Measurements from ENCODE around the gene MPP2.
"Not testable (repeated sequence)": the region's sequence is repeated elsewhere in the genome, so short reads cannot be mapped to it uniquely, and the experiment has no call there.

MPP2 gene, protein sequence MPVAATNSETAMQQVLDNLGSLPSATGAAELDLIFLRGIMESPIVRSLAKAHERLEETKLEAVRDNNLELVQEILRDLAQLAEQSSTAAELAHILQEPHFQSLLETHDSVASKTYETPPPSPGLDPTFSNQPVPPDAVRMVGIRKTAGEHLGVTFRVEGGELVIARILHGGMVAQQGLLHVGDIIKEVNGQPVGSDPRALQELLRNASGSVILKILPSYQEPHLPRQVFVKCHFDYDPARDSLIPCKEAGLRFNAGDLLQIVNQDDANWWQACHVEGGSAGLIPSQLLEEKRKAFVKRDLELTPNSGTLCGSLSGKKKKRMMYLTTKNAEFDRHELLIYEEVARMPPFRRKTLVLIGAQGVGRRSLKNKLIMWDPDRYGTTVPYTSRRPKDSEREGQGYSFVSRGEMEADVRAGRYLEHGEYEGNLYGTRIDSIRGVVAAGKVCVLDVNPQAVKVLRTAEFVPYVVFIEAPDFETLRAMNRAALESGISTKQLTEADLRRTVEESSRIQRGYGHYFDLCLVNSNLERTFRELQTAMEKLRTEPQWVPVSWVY

DNA sequence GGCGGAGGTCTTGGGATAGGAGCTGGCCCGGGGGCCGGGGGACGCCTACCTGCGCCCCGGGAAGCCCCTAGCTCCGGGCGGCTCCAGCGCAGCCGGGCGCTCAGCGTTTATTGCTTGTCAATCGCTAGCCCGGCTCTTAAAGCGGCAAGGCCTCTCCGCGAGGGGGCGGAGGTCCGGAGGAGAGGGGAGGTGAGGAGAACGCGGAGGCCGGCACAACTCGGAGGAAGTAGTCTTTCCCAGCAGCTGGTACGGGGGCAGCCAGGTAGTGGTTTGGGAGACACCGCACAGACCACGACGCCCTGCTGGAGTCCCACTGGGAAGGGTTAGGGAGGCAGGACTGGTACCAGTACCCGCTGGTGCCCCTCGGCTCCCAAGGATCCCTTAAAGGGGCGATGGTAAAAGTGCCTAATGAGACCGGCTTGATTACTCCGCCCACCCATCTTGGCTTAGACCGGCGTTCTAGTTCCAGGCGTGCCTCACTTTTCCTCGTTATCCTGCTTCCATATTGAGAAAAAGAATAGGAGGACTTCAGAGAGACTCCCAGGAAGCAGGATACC is at the start of gene MPP2:
TSS of gene MPP2 (minus strand) at position 112 of the 557 bp plus-strand sequence. CDS start 3,076 bp downstream, outside the sequence.
- peak in 1 of 2 donors; percentile 17 for DNase-seq (ENCODE audit: low read depth in 2 of 2, low spot score in 1 of 2)

DNA sequence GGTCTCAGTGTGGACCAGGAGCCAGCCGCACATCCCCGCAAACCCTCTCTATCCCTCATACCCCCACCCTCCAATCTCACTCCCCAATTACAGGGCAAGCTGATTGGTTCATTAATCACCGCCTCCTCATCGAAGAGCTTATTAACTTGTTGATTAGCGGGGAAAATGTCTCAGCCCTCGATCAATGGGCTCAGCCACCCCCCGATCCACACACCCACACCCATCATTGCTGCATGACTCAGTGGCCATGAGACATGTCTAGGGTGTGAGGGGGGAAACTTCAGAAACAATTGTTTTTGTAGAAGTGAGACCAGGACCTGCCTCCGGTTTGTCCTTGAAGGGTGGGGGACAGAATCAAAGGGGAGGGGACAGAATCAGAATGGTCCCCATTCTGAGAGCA is 48.9 kb upstream of the MPP2 start:
- no peak for DNase-seq (ENCODE audit: low read depth in 2 of 2, low spot score in 1 of 2)

DNA sequence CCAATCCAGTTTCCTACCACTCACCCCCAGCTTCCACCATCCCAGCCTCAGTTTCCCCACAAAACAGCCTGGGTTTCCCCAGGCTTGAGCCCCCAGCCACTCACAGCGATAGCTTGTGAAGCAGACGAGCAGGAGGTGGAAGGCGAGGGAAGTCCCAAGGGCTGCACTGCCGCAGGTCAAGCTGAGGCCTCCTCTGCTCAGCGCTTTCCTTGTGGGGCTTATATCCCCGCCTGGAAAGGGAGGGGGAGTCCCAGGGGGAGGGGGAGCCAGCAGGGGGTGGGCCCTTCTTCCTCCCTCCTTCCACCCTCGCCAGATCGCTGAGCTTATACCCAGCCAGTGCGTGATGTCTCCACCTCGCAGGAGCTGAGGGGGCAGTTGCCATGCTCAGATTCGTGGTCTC is 46.4 kb upstream of the MPP2 start, which contains the start of gene PYY:
TSS of gene PYY (minus strand) at position 195 of the 400 bp plus-strand sequence. CDS start 457 bp downstream, outside the sequence.
- DNase-seq (ENCODE audit: low read depth in 2 of 2, low spot score in 1 of 2) = no peak

DNA sequence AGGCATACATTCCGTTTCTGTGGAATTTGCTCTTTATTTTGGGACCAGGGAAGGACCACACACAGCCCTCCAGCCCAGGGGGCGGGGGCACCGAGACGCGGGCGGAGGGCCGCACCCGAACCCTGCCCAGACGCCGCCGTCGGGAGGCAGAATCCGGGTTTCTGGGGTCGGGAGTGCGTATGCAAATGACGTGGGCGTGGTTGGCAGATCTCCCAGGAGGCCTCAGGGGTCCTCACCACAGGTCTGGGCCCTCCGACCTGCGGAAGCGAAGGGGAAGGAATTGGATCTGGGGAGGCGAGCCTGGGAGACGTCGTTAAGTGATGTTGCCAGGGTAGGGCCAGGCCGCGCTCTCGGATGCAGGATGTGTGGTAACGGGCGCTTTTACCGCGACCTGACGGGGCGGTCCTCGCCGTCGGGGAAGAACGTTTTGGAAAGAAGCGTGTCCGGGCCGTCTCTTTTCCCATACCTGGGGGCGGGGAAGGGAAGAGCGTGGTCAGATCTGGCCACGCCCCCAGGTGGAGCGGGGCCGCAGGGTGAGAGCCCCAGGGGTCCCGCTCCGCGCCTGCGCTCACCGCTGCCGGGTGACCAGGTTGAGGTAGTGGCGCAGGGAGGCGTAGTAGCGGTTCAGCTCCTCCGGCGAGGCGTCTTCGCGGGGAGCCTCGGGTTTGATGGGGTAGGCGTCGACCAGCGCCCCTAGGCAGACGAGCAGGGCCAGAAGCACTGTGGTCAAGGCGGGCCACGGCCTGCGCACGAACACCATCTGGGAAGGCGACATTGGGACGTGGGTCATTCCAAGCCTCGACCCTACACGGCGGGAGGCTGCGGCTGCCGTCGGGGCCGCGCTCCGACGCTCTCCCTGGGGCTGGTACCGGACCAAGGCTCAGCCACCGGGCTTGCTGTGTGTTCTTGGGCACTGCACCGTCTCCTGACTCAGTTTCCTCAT is 45.7 kb upstream of the MPP2 start:
- DNase-seq (ENCODE audit: low read depth in 2 of 2, low spot score in 1 of 2) = no peak

DNA sequence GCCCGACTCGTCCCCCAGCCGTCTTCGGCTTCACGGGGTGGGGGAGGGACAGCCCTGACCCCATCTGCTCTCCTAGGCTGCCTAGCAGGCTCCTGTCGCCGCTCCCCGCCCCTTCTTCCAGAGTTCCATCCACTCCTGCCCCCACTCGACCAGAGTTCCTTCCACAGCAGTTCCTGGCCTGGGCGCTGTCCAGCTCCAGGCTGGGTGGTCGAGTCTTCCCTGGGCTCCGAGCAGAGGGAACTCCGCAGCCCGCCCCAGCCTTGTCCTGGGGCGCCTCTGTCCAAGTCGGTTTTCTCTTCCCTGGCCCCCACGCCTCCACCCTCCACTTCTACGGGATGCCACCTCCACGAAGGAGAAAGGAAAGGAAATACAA is 45.0 kb upstream of the MPP2 start:
- no peak for DNase-seq (ENCODE audit: low read depth in 2 of 2, low spot score in 1 of 2)

DNA sequence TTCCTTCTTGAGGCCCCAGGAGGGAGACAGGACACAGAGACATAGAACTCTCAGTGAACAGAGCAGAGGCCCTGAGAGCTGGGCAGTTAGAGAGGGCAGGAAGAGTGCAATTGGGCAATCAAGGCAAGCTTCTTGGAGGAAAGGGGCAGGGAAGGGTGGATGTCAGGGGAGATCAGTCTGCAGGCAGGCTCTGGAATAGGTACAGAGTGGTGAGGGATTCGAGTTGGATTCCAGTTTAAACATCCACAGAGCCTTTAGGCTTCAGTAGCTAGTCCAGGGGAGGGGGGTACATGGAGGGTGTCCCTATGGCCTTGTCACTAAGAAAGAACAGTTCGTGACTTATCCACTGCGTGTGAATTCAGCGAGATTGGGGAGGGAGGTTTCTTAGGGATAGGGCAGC is 44.4 kb upstream of the MPP2 start:
- no peak for DNase-seq (ENCODE audit: low read depth in 2 of 2, low spot score in 1 of 2)

DNA sequence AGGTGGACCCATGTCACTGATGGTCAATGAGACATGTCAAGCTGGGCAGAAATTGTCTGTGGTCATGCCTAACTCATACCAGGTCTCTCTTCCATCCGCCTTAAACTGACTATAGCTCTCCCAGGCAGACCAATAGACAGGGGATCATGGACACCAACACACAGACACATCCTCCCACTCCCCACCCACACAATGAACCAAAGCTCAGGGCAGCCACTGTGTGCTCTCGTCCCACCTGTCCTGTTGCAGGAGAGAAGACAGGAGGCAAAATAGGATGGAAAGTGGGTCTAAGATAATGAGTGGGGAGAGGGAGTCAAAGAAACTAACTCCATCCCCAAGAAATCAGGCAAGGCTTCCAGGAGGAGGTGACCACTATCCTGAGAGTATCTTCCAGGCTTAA is 43.2 kb upstream of the MPP2 start:
- no peak for DNase-seq (ENCODE audit: low read depth in 2 of 2, low spot score in 1 of 2)

DNA sequence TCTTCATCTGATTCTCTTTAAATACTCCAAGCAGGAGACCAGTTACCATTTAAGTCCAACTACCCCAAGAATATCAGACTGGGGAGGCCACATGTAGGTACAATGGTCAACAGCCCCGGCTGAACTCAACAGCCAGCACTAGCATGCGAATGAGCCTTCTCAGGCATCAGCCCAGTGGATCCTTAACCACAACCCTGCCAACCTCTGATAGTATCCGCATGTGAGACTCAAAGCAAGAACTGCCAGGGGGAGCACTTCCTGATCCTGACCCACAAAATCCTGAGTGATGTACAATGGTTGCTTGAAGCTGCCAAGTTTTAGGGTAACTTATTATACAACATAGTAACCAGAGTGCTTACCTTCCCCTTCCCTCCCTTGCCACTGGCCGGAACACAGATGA is 42.4 kb upstream of the MPP2 start:
- no peak for DNase-seq (ENCODE audit: low read depth in 2 of 2, low spot score in 1 of 2)

DNA sequence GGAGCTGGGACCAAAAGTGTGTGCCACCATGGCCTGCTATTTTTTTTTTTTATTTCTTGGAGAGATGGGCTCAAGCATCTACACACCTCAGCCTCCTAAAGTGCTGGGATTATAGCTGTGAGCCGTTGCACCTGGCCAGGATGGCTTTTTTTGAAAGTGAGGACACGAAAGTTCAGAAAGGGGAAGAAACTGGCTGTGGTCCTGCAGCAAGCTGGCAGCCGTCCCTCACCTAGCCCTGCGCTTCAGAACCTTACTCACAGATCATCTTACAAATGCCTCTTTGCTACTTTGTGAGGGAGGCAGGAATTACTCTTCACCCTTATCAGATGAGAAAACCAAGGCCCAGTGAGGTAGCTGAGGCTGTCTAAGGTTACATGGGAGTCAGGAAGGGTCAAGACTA is 39.4 kb upstream of the MPP2 start:
- DNase-seq (ENCODE audit: low read depth in 2 of 2, low spot score in 1 of 2) = no peak

DNA sequence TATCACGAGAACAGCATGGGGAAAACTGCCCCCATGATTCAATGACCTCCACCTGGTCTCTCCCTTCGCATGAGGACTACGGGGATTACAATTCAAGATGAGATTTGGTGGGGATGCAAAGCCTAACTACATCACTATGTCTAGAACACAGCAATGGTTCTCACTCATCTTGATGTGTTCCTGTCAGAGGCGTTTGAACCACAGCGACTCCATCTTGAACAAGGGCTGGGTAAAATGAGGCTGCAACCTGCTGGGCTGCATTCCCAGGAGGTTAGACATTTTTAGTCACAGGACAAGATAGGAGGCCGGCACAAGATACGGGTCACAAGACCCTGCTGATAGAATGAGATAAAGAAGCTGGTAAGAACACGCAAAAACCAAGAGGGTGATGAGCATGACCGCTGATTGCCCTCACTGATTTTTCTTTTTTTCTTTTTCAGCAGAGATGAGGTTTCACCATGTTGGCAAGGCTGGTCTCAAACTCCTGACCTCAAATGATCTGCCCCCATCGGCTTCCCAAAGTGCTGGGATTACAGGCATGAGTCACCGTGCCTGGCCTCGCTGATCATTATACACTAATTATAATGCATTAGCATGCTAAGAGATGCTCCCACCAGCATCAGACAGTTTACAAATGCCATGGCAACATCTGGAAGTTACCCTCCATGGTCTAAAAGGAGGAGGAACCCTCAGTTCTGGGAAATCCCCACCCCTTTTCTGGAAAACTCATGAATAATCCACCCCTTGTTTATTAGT is 37.9 kb upstream of the MPP2 start:
- no peak for DNase-seq (ENCODE audit: low read depth in 2 of 2, low spot score in 1 of 2)

DNA sequence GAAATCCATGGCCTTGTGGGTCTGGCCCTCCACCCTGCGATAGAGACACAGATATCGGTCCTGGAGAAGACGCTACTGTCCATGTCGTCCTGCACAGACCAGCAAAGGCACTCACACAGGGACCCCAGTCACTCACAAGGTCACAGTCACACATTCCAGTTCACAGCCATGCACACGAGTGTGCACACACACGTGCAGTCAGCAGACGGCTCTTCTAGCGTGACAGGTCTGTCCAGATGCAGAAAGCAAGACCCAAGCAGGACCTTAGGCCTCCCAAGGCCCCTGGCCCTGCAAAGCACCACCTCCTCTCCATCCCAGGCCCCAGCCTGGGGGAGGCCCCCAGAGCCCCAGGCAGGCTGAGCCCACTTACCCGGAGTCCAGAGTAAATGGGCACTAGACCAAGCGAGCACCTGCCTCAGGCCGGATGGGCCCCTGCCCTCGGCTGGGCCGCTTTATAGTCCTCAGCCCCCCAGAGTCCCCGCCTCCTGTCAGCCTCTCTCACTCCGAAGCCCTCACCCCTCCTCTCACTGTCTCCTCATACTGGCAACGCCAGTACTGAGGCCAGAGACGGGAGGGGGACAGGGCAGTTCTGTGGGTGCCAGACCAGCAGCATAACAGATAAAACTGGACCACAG is 34.8 kb upstream of the MPP2 start, which contains the start of gene PPY:
TSS of gene PPY (minus strand) at position 426 of the 635 bp plus-strand sequence. CDS start 822 bp downstream, outside the sequence.
- DNase-seq (ENCODE audit: low read depth in 2 of 2, low spot score in 1 of 2) = no peak

DNA sequence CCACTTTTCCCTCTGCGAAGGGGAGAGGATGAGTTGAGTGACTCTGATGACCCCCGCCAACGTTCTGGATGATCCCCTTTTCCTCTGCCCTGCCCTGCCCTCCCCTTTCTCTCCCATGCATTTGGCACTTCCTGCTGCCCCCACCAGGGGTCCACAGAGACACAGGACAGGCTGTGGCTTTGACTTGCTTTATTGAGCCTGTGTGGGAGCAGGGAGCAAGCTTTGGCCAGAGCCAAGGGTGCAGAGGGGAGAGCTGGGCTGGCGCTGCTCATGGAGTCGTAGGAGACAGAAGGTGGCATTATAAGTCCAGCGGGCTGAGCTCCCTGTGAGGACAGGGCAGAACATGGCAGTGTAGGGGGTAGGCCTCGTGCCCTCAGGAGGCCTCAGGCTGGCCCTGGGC is 33.3 kb upstream of the MPP2 start:
- DNase-seq (ENCODE audit: low read depth in 2 of 2, low spot score in 1 of 2) = no peak

DNA sequence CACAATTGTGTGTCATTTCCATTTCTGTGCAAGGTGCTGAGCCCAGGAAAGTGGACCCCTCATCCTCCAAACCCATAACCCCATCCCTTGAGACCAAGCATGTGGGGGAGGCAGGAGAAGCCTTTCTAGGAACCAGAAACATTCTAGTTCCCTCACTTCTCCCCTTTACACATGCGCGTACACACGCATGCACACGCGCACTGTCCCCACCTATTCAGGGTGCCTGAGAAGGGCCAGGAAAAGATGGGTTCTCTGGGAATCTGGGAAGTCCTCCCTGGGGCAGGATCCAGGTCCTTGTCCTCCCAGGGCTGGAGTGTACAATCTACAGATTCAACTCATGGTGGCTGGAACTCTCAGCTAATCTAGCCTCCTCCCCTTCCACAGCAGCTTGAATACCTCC is 32.5 kb upstream of the MPP2 start:
- no peak for DNase-seq (ENCODE audit: low read depth in 2 of 2, low spot score in 1 of 2)

DNA sequence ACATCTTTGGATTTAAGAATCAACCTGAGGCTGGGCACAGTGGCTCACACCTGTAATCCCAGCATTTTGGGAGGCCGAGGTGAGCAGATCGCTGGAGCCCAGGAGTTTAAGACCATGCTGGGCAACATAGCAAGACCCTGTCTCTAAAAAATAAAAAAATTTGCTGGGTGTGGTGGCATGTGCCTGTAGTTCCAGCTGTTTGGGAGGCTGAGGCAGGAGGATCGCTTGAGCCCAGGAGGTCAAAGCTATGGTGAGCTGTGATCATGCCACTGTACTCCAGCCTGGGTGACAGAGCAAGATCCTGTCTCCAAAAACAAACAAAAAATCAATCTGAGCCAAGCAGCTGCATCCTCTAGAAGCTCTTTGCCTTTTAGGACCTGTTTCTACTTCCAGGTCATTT is 32.1 kb upstream of the MPP2 start:
- not testable (repeated sequence) for DNase-seq (ENCODE audit: low read depth in 2 of 2, low spot score in 1 of 2)

DNA sequence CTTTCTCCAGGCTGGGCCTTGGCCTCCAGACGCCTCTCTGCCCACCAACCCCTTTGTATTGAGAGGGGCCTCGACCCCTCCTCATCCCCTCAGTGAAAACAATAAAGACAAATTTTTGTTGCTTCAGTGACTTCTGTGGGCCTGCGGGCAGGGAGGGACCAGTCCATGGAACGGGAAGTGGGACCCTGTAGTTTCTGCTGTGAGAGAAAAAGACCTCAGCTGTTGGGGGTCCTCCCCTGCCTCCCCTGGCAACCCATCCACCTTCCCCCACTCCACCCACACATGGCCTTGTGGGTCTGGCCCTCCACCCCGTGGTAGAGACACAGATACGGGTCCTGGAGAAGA is 31.5 kb upstream of the MPP2 start:
- no peak for DNase-seq (ENCODE audit: low read depth in 2 of 2, low spot score in 1 of 2)

DNA sequence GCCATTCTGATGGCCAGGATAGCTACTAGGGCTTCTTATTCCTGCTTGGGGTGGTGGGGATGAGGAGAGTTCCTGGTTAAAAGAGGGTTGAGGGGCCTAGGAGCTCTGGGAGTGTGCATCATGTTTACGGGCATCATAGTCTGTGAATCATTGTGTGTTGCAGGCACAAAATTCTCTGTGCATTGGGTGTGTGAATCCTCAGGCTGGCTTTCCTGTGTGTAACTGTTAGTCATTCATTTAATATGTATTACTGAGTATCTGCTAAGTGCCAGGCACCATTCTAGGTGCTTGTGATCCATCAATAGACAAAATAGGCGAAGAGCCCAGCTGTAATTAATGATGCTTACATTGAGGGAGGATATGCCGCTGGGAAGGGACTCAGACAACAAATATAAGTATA is 29.1 kb upstream of the MPP2 start:
- DNase-seq (ENCODE audit: low read depth in 2 of 2, low spot score in 1 of 2) = no peak

DNA sequence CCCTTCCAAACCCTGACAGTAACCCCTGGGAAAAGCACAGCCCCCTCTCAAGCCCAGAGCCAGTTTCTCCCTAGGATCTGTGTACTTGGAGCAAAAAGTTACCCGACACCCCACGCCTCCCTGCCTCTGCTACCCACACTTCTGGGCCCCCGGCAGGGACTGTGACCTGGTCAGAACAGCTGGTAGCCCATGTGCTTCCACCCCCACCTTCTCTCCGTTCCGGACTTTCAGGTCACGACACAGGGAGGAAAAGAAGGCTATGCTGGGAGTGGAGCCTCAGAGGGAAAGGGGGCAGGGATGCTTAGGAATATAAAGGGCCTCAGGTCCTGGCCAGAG is 28.6 kb upstream of the MPP2 start:
- DNase-seq (ENCODE audit: low read depth in 2 of 2, low spot score in 1 of 2) = no peak

DNA sequence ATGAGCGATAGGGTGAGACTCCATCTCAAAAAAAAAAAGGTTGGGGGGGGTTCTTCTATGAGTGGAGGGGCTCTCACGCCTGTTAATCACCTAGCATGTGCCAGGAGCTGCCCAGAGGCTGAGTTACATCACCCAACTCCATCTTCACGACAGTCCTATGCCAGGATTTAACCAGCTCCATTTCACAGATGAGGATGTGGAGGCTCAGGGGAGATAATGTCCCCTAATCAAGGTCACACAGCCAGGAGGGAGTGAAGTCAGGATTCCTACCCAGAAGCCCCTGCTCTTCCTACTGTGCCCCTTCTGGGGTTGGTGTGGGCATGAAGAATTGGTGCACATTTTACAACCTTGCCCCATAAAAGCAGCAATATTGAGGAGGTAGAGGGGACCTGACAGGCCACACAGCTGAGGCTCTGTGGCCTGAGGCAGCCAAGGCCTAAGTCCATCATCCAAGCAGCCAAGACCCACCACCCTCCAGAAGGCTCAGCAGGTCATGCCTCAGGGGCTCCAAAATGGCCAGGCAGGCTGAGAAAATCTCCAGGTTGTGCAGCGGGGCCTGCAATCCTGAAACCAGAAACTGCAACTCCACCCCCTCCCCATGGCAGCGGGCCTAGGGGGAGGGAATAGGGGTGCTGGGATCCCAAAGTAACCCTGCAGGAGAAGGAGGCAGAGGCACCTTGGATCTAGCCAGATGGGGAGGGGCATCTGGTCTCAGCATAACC is 28.0 kb upstream of the MPP2 start:
- DNase-seq (ENCODE audit: low read depth in 2 of 2, low spot score in 1 of 2) = no peak

DNA sequence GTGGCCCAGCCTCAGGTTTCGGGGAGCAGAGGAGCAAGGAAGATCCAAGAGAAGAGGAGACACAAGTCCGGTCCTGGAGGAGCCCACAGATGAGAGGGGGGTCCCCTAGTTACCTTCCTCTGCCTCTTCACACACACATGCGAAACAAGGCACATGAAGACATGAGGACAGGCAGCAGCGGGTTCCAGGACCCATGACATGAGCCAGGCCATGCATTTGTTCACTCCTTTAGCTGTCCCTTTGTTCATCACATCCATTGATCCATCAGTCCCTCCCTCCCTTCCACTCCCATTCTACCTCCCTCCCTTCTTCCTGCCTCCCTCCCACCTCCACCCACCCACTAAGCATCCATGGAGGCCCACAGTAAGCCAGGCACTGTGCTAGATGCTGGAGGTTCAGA is 25.6 kb upstream of the MPP2 start:
- no peak for DNase-seq (ENCODE audit: low read depth in 2 of 2, low spot score in 1 of 2)

DNA sequence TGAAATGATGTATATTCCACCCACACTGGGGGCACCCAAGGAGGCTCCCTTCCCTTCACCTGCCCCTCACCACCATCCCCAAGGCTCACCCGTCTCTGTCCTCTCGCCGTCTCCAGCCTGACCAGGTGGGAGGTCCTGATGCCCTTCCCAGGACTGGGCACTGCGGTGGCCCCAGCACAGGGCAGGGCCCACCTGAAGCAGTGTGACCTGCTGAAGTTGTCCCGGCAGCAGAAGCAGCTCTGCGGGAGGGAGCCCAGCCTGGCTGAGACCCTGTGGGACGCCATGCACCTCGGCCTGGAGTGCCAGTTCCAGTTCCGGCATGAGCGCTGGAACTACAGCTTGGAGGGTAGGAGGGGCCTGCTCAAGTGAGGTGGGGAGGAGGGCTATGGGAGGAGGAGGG is 25.0 kb upstream of the MPP2 start:
- DNase-seq (ENCODE audit: low read depth in 2 of 2, low spot score in 1 of 2) = no peak

Data from stimulated activated CD8-positive, alpha-beta memory T cell treated with anti-CD3 and anti-CD28 coated beads, Interleukin-4, amount 100 ng/mL, for 1 hour (primary cell).